HG03342 (cell line): Measurements from ENCODE around the gene MAP3K7.

Experiments
- ATAC-seq: cut with Tn5 transposase; IDR thresholded peaks from one replicate; pipeline ENCODE4 v1.9.1; 2021; ENCODE audit warnings: mild to moderate bottlenecking, moderate library complexity; ENCODE audit not compliant: unreplicated experiment

Gene MAP3K7

GRCh38 chr6:90586836-90587638 lies at the start of gene MAP3K7:
Gene MAP3K7, minus strand, starts transcription at chr6:90587072. Its CDS starts 189 bp downstream, at chr6:90586883.
- peak; percentile 87 for ATAC-seq

DNA sequence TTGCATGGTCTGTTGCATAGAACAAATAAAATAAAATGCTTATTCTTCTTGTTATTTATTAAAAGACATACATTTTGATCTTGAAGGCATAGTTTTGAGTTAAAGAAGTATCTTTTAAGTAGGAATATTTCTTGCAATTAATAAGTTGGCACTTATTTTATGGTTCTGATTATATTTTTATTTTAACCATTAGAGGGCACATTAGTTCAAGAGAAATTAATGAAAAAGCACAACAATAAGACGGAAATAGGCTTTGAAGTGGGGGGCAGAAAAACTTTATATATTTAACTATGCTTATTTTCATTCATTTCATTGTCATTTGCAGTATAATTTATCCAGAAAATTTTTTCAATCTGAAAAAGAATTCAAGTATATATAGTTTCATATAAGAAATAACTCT lies 44.2 kb upstream of the MAP3K7 start:
- ATAC-seq, result no peak

DNA sequence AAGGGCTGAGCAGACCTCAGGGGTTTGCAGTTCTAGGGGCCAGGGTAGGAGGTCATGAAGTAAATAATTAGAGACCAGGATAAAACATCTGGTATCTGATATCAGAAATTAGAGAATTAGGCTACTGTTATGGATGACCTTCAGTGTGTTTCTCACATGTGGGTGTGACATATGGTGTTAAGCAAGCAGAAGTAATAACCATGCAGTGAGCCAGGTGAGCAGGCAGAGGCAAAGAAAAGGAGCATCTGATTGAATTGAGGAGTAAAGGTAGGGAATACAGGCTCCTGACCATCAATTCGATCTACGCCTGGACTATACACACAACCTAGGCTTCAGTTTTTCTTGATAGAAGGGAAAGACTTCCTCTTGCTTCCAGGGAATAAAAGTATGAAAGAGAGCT lies 34.7 kb upstream of the MAP3K7 start:
- no peak for ATAC-seq

GRCh38 chr6:90619221-90619620 lies 32.3 kb upstream of the MAP3K7 start:
- no peak for ATAC-seq

DNA sequence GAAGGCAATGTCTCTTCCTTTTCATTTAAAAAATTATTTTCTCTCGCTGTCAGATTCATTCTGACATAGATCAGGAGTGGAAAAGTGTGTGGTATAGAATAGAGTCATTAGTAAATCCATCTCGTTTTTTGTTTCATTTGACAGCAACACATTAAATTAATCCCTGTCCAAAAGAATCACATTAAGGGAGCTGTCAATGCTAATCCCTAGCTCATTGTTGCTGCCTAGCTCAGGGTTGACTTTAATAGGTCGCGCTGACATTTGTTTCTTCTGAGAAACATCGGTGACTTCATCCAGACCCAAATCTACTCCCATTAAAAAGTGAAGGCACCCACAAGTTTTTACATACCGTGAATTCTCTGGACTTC lies 25.4 kb upstream of the MAP3K7 start:
- no peak for ATAC-seq

- ATAC-seq, result no peak
Observed at GRCh38 chr6:90611543-90612312, 24.9 kb upstream of the MAP3K7 start.

- peak; percentile 72 for ATAC-seq
Observed at GRCh38 chr6:90610751-90611542, 24.1 kb upstream of the MAP3K7 start.

GRCh38 chr6:90610301-90610750 lies 23.5 kb upstream of the MAP3K7 start:
- no peak for ATAC-seq

DNA sequence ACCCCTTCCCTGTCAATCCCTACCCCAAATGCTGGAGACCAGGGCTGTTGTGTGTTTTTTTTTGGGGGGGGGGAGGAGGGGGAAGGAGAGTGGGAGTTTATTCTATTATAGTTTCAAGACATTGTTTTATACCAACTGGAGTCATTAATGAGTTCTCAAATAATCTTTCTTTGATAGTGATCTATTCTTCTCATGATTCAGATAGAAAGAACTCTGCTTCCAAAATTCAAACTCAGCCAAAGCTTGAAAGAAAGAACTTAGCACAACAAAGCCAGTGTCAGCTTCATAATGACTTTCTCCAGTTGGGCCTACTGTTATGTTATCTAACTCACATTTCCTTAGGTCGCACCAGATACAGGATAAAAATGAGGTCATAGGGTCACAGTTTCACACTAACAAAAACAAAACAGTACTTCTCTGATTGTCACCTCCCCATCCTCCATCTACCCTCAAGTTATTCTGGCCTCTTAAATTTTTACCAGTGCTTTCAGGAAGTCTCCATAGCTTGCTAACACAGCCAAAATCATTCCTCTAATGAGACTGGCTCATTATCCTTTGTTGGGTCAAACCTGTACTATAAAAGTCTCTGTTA lies 19.0 kb upstream of the MAP3K7 start:
- no peak for ATAC-seq

GRCh38 chr6:90604546-90604945 lies 17.7 kb upstream of the MAP3K7 start:
- no peak for ATAC-seq

DNA sequence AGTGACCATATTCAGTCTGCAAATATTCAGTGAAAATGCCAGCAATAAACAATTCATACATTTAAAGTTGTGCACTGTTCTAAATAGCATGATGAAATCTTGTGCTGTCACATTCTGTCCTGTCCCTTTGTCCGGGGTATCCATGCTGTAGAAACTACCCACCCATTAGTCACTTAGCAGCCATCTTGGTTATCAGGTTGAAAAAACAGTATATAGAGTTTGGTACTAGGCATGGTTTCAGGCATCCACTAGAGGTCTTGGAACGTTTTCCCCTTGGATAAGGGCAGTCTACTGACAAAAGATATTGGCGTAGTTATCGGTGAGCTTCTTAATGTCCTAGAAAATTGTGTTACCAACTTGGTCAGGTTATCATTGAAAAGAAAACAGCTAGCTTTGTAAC lies 12.3 kb upstream of the MAP3K7 start:
- ATAC-seq, result no peak

- no peak for ATAC-seq
Observed at GRCh38 chr6:90598192-90598951, 11.5 kb upstream of the MAP3K7 start.

DNA sequence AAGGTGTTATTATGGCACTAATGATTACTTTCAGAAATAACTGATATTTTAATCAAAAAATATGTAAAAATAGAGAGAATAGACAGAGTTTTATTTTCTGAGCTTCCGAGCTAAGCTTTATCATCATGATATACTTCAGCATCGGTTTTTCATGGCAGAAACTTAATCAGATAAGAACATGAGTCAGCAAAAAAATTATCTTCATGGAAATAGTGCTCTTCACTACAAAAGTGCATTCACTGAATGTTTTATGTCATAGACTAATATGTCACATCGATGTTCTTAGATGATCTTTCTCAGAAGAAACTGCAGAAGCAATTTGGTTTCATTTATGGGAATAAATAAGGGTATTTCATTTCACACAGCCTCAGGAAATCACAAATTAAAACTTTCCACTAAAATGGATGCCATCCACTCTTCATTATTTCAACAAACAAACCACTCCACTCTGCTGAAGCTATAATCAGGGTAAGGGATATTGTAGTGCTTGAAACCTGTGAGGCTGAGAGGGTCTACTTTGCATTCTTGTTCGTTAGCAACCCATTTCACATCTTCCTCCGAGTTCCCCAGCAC lies 10.2 kb upstream of the MAP3K7 start:
- ATAC-seq, result no peak

DNA sequence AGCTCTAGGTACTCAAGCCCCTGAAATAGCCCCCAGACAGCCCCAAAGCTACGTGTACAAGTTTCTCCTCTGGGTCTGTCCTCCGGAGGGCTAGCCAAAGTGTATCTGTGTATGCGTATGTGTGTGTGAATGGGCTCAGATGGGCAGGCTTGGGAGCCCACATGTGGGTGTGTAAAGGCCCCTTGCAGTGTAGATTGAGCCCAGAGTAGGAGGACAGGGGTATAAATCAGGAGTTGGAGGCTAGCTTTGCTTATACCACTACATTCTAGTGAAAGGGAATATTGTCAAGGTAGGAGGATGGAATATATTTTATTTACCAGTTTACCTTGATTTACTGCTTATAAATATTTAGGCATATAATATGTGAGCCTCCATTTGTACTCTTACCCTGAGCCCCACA lies 9.0 kb upstream of the MAP3K7 start:
- ATAC-seq, result no peak

- ATAC-seq, result peak; percentile 22
Observed at GRCh38 chr6:90586546-90586835, 381 bp downstream of the MAP3K7 start.

DNA sequence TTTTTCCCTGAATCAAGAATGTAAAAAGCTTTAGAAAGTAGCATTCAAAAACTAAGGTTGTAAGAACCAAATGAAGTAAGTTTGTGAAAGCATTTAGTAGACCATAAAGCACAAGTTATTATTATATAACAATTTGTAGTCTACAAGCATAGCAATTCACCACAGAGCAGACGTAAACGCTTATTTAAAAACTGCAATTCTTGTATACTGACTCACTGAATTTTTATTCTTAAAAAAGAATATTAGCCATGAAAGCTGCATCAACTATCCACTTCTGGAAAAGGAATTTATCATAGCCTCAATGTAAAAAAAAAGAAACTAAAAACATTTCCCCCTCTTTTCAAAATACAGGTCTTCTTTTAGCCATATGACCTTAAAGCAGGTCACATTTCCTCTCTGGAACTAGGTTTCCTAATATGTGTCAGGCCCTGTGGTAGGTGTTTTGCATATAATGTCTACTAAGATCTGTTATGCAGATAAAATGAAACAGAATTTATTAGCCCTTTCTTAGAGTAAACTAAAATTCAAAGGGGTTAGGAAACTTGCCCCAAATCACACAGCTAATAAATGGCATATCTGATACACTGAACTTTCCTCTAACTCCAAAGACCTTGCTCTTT lies 2.1 kb downstream of the MAP3K7 start:
- ATAC-seq, result peak; percentile 25

DNA sequence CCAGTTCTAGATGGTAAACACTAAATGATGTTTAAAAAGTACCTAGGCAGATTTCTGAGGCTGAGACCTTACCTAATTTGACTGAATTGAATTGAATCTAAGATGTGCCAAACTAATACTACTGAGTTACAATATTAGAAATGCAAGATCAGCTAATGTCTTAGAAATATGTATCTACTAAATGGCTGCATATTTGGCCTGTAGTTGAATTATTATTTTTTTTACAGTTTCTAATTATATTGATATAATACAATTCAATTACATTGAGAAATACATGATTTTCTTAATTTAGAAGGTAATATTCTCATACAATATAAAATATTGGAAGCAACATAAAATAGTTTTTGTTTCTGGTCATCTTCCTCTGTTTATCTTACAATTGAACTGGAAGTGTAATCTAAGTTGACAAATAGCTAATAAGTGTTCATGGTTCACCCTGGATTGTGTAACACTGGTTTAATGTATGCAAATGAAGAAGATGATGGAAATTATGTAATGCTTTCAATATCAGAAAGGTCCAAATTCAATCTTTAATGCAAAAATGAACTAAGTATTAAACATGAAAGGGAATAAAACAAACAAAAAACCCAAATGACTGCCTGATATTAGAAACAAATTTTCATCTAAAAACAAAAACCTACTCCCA lies 2.9 kb downstream of the MAP3K7 start:
- no peak for ATAC-seq

- no peak for ATAC-seq
Observed at GRCh38 chr6:90583179-90583835, 3.6 kb downstream of the MAP3K7 start.

DNA sequence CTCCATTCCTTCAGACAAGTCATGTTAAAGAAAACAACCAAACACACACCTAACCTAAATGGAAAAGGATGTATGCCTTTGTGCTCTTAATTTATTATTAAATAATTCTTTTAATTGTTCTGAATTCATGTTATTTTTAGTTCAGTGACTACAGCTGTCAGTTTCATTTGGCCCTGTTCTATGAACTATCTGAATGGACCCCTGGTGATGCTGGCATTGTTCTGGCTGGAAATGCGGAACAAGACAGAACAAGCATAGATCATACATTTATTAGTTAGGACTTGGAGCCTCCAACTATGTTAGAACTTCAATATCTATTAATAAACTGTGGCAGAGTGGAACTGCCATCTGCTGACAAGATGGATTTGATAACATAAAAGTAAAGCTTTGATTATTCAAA lies 5.7 kb downstream of the MAP3K7 start:
- ATAC-seq, result no peak
